Esophagus squamous epithelium (tissue), 5 donors: ENCODE measurements around the gene CCDC194. TPM values are rescaled to one million over a fixed set of nuclear protein-coding genes. Genes with fewer than 3 reads are reported as not detected.
A peak's percentile ranks its signal among the peaks of the same experiment; 100 is the strongest.

Experiments
- DNase-seq: peaks from one replicate; lab custom pipeline; 2025; lab: John Stamatoyannopoulos, UW
- H3K27ac ChIP-seq, 4 donors: fragments of 200-600 bp; sonication (generic); one replicate each; pipeline ENCODE4 v1.5.1; 2016 to 2019; ENCODE audit warnings: mild to moderate bottlenecking in 1 of 4
- H3K27me3 ChIP-seq, 4 donors: fragments of 200-600 bp; sonication (generic); 1 replicate in 3 of 4; 2 replicates in 1 of 4; pipeline versions ENCODE4 v1.5.1 to v1.6.0; 2017 to 2021; ENCODE audit warnings: antibody characterized with exemption in 1 of 4
- H3K36me3 ChIP-seq, 3 donors: fragments of 200-600 bp; sonication (generic); one replicate each; pipeline ENCODE4 v1.5.1; 2016 to 2019
- H3K4me1 ChIP-seq, 3 donors: fragments of 200-600 bp; sonication (generic); one replicate each; pipeline ENCODE4 v1.5.1; 2017 to 2019
- H3K4me3 ChIP-seq, 4 donors: fragments of 200-600 bp; sonication (generic); 1 replicate in 3 of 4; 2 replicates in 1 of 4; pipeline ENCODE4 v1.5.1; 2016 to 2019; ENCODE audit warnings: mild to moderate bottlenecking in 2 of 4, moderate library complexity in 1 of 4
- H3K9me3 ChIP-seq, 3 donors: fragments of 200-600 bp; sonication (generic); one replicate each; pipeline ENCODE4 v1.5.1; 2016 to 2019
- CTCF ChIP-seq, 6 experiments: fragments of 450-650 bp in 4 of 6; fragments of 200-600 bp in 2 of 6; sonication (generic) in 2 of 6; IDR thresholded peaks; one replicate each; pipeline ENCODE4 v1.5.1; 2016 to 2019; ENCODE audit warnings: antibody characterized with exemption in 6 of 6, mild to moderate bottlenecking in 4 of 6, moderate library complexity in 4 of 6
- POLR2A ChIP-seq, 4 donors: fragments of 450-650 bp; IDR thresholded peaks; one replicate each; pipeline ENCODE4 v1.6.1; 2017; ENCODE audit warnings: antibody characterized with exemption in 4 of 4, mild to moderate bottlenecking in 4 of 4, moderate library complexity in 3 of 4
- WGBS, 2 donors: methylation state at CpG; one replicate each; pipeline ENCODE4 v1.1.5; 2018; 5-methylcytosine and 5-hydroxymethylcytosine counted together
- intact Hi-C: fragments of 100-400 bp; cut with DNase I; formaldehyde crosslinking; loops from one replicate; pipeline ENCODE4 v1.15.0; 2022
- total RNA-seq, 4 donors: library from RNA; depleted of rRNA; stranded (reverse); fragments of >200 nt; gene quantifications; one replicate each; pipeline ENCODE4 v1.1.0, GENCODE V29; 2016
- donor health status: DM: yes; HTN: yes; CAD: no.

CCDC194 gene
- total RNA-seq, 4 donors from 2014 or later = not detected

GRCh38 chr19:17406887-17407196 lies 12.8 kb upstream of the CCDC194 start:
- H3K27ac ChIP-seq = peak overlapping the region; percentile 80 to 92 (median 90)
- H3K4me3 ChIP-seq = peak overlapping the region; percentile 12 to 67 (median 42)
- peaks cover 22 to 56% (median 23%) of the 10 kb centered on the region in 3 donors for H3K4me1 ChIP-seq
- H3K36me3 ChIP-seq = peaks cover 0 to 10% (median 0%) of the 10 kb centered on the region in 3 donors
- no peaks in the 10 kb centered on the region for H3K27me3 ChIP-seq
- intact Hi-C loops = no loop called here
- TF ChIP-seq POLR2A (IDR thresholded peaks at IDR 0.05) (no peak), CTCF (IDR thresholded peaks at IDR 0.05) (no peak)
- 18 to 19% methylated on average over 2 of the region's 2 CpGs for WGBS, 2 donors
- no peaks in the 10 kb centered on the region for H3K9me3 ChIP-seq
- DNase-seq = no peak

GRCh38 chr19:17406046-17406886 lies 12.3 kb upstream of the CCDC194 start:
- TF ChIP-seq POLR2A (IDR thresholded peaks at IDR 0.05) (no peak), CTCF (IDR thresholded peaks at IDR 0.05) (no peak)
- 48 to 53% methylated on average over 7 to 9 of the region's 10 CpGs for WGBS, 2 donors
- H3K4me3 ChIP-seq = peak overlapping the region; percentile 22 to 67 (median 42)

GRCh38 chr19:17405250-17406045 lies 11.5 kb upstream of the CCDC194 start, which contains the start of gene BST2:
Gene BST2 (minus strand): TSS chr19:17405630. CDS start chr19:17405575, 55 bp downstream.
- DNase-seq = no peak
- Histone ChIP-seq H3K27ac (peak within 1 kb of the TSS; percentile 80 to 92 (median 90)), H3K4me1 (peaks cover 22 to 56% (median 23%) of the 10 kb centered on the region in 3 donors), H3K9me3 (no peaks in the 10 kb centered on the region), H3K36me3 (peaks cover 0 to 5% (median 0%) of the 10 kb centered on the region in 3 donors), H3K27me3 (no peaks in the 10 kb centered on the region), H3K4me3 (peak within 1 kb of the TSS; percentile 22 to 67 (median 42))
- intact Hi-C loops = no loop called here
- WGBS, 2 donors = 25 to 55% methylated on average over 7 of the region's 18 CpGs
- TF ChIP-seq POLR2A (IDR thresholded peaks at IDR 0.05) = peak in 1 of 4 donors; percentile 30
- TF ChIP-seq CTCF (IDR thresholded peaks at IDR 0.05) = peak in 1 of 6 experiments; percentile 3

More at GRCh38 chr19:17406046-17406886, 12.3 kb upstream of the CCDC194 start:
- DNase-seq = no peak
- no peaks in the 10 kb centered on the region for H3K27me3 ChIP-seq
- intact Hi-C loops = no loop called here
- H3K9me3 ChIP-seq = no peaks in the 10 kb centered on the region
- peak overlapping the region; percentile 80 to 92 (median 90) for H3K27ac ChIP-seq
- H3K36me3 ChIP-seq = peaks cover 0 to 5% (median 0%) of the 10 kb centered on the region in 3 donors
- H3K4me1 ChIP-seq = peaks cover 22 to 56% (median 23%) of the 10 kb centered on the region in 3 donors

- TF ChIP-seq CTCF (IDR thresholded peaks at IDR 0.05) = no peak
- TF ChIP-seq POLR2A (IDR thresholded peaks at IDR 0.05) = no peak
- WGBS, 2 donors = 59 to 63% methylated on average over 4 to 6 of the region's 7 CpGs
- H3K36me3 ChIP-seq = peaks cover 0 to 5% (median 0%) of the 10 kb centered on the region in 3 donors
These were observed 10.7 kb upstream of the CCDC194 start for GRCh38 chr19:17404621-17405249.

More at GRCh38 chr19:17404621-17405249, 10.7 kb upstream of the CCDC194 start:
- Histone ChIP-seq H3K4me3 (peak overlapping the region; percentile 22 to 67 (median 42)), H3K27ac (peak overlapping the region; percentile 80 to 92 (median 90)), H3K27me3 (no peaks in the 10 kb centered on the region), H3K9me3 (no peaks in the 10 kb centered on the region), H3K4me1 (peaks cover 22 to 56% (median 23%) of the 10 kb centered on the region in 3 donors)
- no peak for DNase-seq
- intact Hi-C loops = no loop called here
